Thyroid gland (tissue), 4 donors: ENCODE measurements around the gene PCYT1B.

Experiments
- POLR2A ChIP-seq, 2 donors: fragments of 450-650 bp; IDR thresholded peaks; one replicate each; pipeline ENCODE4 v1.6.1; 2017; ENCODE audit warnings: antibody characterized with exemption in 2 of 2, mild to moderate bottlenecking in 2 of 2, moderate library complexity in 1 of 2
- TF ChIP-seq, protein P1 (sequence below), 6 experiments: fragments of 200-600 bp in 3 of 6; fragments of 450-650 bp in 3 of 6; sonication (generic) in 3 of 6; IDR thresholded peaks; one replicate each; pipeline ENCODE4 v1.5.1; 2016 to 2019; ENCODE audit warnings: antibody characterized with exemption in 6 of 6, mild to moderate bottlenecking in 2 of 6, inconsistent platforms in 1 of 6, moderate library complexity in 1 of 6

DNA sequence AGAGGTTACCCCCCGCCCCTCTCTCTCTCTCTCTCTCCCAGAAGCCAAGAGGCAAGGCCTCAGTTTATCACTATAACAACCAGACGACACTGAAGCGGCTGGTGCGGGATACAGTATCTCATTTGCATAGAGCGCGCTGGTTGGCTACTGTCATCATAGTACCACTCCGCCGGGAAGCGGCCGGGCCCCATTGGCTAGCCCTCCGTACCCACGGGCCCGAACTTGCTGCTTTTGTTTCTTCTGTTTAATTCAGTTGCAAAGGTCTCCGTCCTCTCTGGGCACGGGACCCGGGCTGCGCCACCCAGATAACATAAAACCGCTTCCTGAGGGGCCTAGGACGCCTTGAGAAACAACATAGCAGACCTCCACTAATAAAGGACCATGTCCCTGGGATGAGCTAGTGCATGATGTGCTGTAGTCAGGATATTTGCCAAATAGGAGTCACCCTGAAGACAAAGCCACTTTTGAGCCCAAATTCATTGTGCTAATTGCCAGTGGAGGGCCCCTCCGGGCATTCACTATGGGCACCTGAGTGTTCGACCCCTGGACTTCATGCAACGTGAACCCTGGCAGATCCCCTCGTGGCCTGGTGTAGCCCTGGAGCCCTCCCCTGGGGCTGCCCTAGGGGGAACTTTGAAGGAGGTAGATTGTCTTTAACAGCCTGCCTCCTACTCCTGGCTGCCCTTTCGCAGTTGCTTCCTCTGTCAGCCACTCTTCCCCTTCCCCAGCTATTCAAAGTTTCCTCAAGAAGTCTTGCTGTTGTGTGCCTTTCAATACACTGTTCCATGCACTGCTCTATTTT is at the start of gene PCYT1B:
- TF ChIP-seq, protein P1, sequence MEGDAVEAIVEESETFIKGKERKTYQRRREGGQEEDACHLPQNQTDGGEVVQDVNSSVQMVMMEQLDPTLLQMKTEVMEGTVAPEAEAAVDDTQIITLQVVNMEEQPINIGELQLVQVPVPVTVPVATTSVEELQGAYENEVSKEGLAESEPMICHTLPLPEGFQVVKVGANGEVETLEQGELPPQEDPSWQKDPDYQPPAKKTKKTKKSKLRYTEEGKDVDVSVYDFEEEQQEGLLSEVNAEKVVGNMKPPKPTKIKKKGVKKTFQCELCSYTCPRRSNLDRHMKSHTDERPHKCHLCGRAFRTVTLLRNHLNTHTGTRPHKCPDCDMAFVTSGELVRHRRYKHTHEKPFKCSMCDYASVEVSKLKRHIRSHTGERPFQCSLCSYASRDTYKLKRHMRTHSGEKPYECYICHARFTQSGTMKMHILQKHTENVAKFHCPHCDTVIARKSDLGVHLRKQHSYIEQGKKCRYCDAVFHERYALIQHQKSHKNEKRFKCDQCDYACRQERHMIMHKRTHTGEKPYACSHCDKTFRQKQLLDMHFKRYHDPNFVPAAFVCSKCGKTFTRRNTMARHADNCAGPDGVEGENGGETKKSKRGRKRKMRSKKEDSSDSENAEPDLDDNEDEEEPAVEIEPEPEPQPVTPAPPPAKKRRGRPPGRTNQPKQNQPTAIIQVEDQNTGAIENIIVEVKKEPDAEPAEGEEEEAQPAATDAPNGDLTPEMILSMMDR (IDR thresholded peaks at IDR 0.05), result no peak
- TF ChIP-seq POLR2A (IDR thresholded peaks at IDR 0.05), result no peak
